ENCODE data around the gene OR5B3.
"Not testable (repeated sequence)": the region's sequence is repeated elsewhere in the genome, so short reads cannot be mapped to it uniquely, and the experiment has no call there.

The OR5B3 gene

GRCh38 chr11:58406774-58407173, at the start of gene OR5B3:
TSS of gene OR5B3 (minus strand) at chr11:58406874. CDS start at chr11:58403409, 3,465 bp downstream.
- TF ChIP-seq GATA1 (IDR thresholded peaks at IDR 0.05; ENCODE audit: low read depth, low read length) (no peak), POLR2A (IDR thresholded peaks at IDR 0.05; ENCODE audit: low read length) (no peak)
- DNase-seq, result no peak

GRCh38 chr11:58451585-58451984, 44.9 kb upstream of the OR5B3 start:
- no peak for DNase-seq
- TF ChIP-seq POLR2A (IDR thresholded peaks at IDR 0.05; ENCODE audit: low read length) (no peak), GATA1 (IDR thresholded peaks at IDR 0.05; ENCODE audit: low read depth, low read length) (no peak)

GRCh38 chr11:58446294-58446693, 39.6 kb upstream of the OR5B3 start:
- DNase-seq, result no peak
- no peak for TF ChIP-seq GATA1 (IDR thresholded peaks at IDR 0.05; ENCODE audit: low read depth, low read length)

- TF ChIP-seq GATA1 (IDR thresholded peaks at IDR 0.05; ENCODE audit: low read depth, low read length) (no peak), POLR2A (IDR thresholded peaks at IDR 0.05; ENCODE audit: low read length) (no peak)
- DNase-seq, result no peak
Observed at GRCh38 chr11:58444300-58444699, 37.6 kb upstream of the OR5B3 start.

GRCh38 chr11:58442136-58442535, 35.5 kb upstream of the OR5B3 start, which contains the start of gene OR5B12:
TSS of gene OR5B12 (minus strand) at chr11:58442236. CDS start at chr11:58440151, 2,085 bp downstream.
- no peak for DNase-seq
- TF ChIP-seq GATA1 (IDR thresholded peaks at IDR 0.05; ENCODE audit: low read depth, low read length) (no peak), POLR2A (IDR thresholded peaks at IDR 0.05; ENCODE audit: low read length) (no peak)

GRCh38 chr11:58438486-58438885, 31.8 kb upstream of the OR5B3 start:
- no peak for DNase-seq
- no peak for TF ChIP-seq POLR2A (IDR thresholded peaks at IDR 0.05; ENCODE audit: low read length)
- TF ChIP-seq GATA1 (IDR thresholded peaks at IDR 0.05; ENCODE audit: low read depth, low read length), result no peak

GRCh38 chr11:58434217-58434616, 27.5 kb upstream of the OR5B3 start:
- no peak for DNase-seq
- TF ChIP-seq POLR2A (IDR thresholded peaks at IDR 0.05; ENCODE audit: low read length) (no peak), GATA1 (IDR thresholded peaks at IDR 0.05; ENCODE audit: low read depth, low read length) (no peak)

GRCh38 chr11:58433638-58434203, 27.0 kb upstream of the OR5B3 start:
- no peak for DNase-seq
- TF ChIP-seq POLR2A (IDR thresholded peaks at IDR 0.05; ENCODE audit: low read length), result no peak
- no peak for TF ChIP-seq GATA1 (IDR thresholded peaks at IDR 0.05; ENCODE audit: low read depth, low read length)

GRCh38 chr11:58429273-58429672, 22.6 kb upstream of the OR5B3 start:
- TF ChIP-seq POLR2A (IDR thresholded peaks at IDR 0.05; ENCODE audit: low read length) (no peak), GATA1 (IDR thresholded peaks at IDR 0.05; ENCODE audit: low read depth, low read length) (no peak)
- no peak for DNase-seq

- TF ChIP-seq GATA1 (IDR thresholded peaks at IDR 0.05; ENCODE audit: low read depth, low read length) (no peak), POLR2A (IDR thresholded peaks at IDR 0.05; ENCODE audit: low read length) (no peak)
- DNase-seq, result no peak
Observed at GRCh38 chr11:58428021-58428420, 21.3 kb upstream of the OR5B3 start, which contains the start of gene OR5B2. TSS of gene OR5B2 (minus strand) at chr11:58428121. CDS start at chr11:58423261, 4,860 bp downstream.

- not testable (repeated sequence) for DNase-seq
Observed at GRCh38 chr11:58399622-58400021, 7.1 kb downstream of the OR5B3 start.

- TF ChIP-seq POLR2A (IDR thresholded peaks at IDR 0.05; ENCODE audit: low read length) (no peak), GATA1 (IDR thresholded peaks at IDR 0.05; ENCODE audit: low read depth, low read length) (no peak)
- no peak for DNase-seq
Observed at GRCh38 chr11:58395581-58395980, 11.1 kb downstream of the OR5B3 start.

GRCh38 chr11:58394195-58394594, 12.5 kb downstream of the OR5B3 start:
- TF ChIP-seq GATA1 (IDR thresholded peaks at IDR 0.05; ENCODE audit: low read depth, low read length) (no peak), POLR2A (IDR thresholded peaks at IDR 0.05; ENCODE audit: low read length) (no peak)
- DNase-seq, result no peak

- TF ChIP-seq GATA1 (IDR thresholded peaks at IDR 0.05; ENCODE audit: low read depth, low read length), result no peak
- no peak for TF ChIP-seq POLR2A (IDR thresholded peaks at IDR 0.05; ENCODE audit: low read length)
- DNase-seq, result no peak
Observed at GRCh38 chr11:58392746-58393145, 13.9 kb downstream of the OR5B3 start.

GRCh38 chr11:58391879-58392278, 14.8 kb downstream of the OR5B3 start:
- no peak for TF ChIP-seq POLR2A (IDR thresholded peaks at IDR 0.05; ENCODE audit: low read length)
- no peak for TF ChIP-seq GATA1 (IDR thresholded peaks at IDR 0.05; ENCODE audit: low read depth, low read length)
- no peak for DNase-seq

All from erythroblast (primary cell).